SHP77 treated with DMSO at 0.1 percent for 48 hours (cell line): ENCODE data around the gene RBP3.

Experiments used
- DNase-seq: peaks from one replicate; lab custom pipeline; 2025; lab: John Stamatoyannopoulos, UW

RBP3 gene

DNA sequence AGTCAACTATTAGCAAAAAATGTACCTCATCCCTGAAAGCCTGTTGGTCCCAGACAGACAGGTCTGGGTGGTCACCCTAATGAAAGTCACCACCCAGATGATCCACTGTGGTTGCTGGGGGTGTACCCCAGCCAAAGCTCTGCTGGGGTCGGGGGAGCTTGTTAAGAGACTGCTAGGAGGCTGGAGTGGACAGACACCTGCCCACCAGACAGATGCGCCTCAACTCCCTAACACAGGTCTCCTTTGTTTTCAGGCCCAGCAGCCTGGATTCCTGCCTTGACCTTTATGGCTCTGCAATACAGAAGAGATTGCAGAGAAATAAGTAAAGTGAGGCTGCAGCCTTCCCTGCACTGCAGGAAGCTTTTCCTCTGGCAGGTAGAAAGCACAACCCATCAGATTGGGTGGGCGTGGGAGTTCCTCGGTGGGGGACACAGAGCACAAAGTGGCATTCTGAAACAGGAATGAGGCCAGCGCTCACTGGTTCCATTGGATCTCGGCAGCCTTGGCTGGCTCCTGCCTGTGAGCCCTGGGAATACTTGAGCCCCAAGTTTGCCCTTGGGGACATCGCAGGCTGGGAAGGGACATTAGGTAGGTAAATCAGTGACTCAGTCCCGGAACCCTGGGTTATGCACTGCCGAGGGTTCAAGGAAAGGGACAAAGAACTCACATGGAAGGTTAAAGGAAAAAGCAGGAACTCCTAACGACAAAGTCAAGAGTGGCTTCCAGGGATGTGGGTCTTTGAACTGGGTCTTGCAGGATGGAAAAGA is 53.9 kb downstream of the RBP3 start:
- no peak for DNase-seq

DNA sequence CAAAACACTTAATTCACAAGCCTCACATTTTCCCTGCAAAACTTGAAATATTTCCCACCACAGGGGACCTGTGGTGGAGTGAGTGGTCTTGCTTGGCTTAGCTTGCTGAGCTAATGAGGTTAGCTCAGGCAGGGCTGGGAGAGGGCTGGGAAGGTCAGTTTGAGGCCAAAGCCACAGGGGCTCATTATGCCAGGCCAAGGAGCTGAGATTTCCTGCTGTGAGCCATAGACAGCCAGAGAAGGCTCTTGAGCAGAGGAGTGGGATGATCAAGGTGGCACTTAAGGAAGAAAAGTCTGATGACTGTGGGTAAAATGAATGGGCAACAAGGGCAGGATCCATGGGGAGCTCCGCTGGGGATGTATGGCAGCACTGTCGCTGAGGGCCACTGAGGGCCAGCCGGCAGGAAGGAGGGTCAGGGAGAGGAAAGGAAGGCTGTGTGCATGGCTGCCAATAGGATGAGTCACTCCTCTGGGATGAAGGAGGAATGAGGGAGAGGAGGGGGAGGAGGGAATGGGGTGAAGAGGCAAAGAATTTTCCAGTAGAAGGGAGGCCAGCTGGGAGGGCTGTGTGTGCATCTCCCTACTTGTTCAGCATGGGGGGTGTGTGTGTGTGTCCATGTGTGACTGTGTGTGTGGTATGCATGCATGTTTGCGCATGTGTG is 54.6 kb downstream of the RBP3 start:
- no peak for DNase-seq

GRCh38 chr10:47403446-47404318 is 55.5 kb downstream of the RBP3 start:
- DNase-seq: no peak

GRCh38 chr10:47404446-47404845 is 56.3 kb downstream of the RBP3 start:
- DNase-seq: no peak

- no peak for DNase-seq
These were observed 56.8 kb downstream of the RBP3 start for GRCh38 chr10:47404937-47405336.

DNA sequence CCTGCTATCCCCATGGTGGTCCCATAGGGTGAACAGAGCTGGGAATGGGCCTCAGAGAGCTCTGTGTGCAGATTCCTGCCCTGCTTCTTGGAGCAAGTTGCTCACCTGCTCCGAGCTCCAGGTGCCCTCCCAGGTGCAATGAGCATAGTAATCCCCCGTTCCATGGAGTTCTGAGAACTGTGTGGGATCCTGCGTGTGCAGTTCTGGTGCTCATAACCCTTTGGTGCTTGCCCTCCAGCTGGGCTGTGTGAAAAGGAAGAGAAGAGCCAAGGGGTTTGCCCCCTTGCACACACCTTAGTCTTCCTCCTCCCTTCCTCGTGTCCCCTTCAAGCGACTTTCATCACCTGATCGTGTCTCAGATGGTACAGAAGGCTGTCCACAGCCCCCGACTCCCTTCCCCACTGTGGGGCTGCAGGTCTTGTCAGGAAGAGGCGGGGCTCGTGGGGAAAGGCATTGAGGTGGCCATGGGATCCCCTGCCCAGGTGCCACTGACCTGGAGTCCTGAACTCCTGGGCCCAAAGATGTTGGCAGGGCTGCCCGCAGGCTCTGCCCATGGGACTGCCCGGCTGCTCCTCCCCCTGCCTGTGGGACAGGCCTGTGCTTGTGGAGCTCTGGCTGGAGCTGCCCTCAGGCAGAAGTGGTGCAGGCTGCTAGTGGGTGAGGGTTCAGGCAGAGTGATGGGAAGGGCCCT is 57.8 kb downstream of the RBP3 start:
- no peak for DNase-seq

DNA sequence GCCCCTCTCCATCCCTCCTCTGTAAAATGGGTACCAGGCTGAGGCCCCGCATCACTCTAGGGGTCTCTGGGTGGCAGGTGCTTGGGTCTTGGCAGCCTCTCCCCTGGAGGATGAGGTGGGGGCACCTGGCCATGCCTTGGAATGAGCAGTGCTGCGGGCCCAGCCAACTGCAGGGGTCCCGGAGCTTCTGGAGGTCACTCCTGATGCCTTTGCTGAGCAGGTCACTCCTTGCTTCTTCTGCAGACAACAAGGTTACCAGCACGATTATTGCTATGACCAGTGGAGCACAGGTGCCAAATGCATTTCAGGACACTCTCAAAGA is 58.3 kb downstream of the RBP3 start:
- no peak for DNase-seq

- no peak for DNase-seq
These were observed 58.9 kb downstream of the RBP3 start for GRCh38 chr10:47406870-47407691.
